ENCODE results near the gene E2F2.

DNA sequence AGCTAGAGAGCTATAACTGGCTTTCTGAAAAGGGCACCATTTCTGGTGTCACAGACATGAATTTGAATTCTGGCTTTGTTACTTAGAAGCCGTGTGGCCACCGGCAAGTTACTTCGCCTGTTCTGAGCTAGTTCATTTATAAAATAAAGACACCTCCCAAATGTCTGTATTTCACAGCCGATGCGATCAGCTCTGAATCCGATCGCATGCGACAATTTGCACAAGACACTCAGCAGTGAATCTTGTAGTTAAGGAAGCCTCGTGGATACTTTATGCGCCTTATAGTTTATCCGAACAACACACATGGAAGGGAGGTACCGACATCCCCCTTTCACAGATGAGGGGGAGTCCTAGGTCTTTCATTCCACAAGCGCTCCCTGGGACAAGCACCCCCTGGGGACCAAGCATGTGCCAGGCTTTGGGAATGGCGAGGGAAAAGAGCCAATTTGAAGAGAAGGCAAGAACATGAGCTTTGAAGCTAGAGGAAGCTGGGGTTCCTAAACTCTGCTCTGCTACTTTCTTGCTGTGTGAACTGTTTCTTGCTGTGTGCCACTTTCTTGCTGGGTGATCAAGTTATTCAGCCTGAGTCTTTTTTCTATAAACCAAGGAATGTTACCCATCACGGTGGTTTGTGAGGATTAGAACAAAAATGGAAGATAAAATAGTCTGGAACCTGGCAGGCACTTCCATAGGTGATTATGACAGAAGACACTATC lies 24.4 kb upstream of the E2F2 start:
- TF ChIP-seq ZNF2 (tag by site-specific recombination; IDR thresholded peaks at IDR 0.05) (no peak), ZNF837 (tag by site-specific recombination; IDR thresholded peaks at IDR 0.05) (no peak), ZNF239 (tag by site-specific recombination; IDR thresholded peaks at IDR 0.05) (no peak), ZIC2 (tag by site-specific recombination; IDR thresholded peaks at IDR 0.05) (no peak), ZNF623 (tag by site-specific recombination; IDR thresholded peaks at IDR 0.05) (no peak), ZNF558 (tag by site-specific recombination; IDR thresholded peaks at IDR 0.05) (no peak), ZBTB17 (tag by site-specific recombination; IDR thresholded peaks at IDR 0.05) (no peak)
- TF ChIP-seq, protein P1, sequence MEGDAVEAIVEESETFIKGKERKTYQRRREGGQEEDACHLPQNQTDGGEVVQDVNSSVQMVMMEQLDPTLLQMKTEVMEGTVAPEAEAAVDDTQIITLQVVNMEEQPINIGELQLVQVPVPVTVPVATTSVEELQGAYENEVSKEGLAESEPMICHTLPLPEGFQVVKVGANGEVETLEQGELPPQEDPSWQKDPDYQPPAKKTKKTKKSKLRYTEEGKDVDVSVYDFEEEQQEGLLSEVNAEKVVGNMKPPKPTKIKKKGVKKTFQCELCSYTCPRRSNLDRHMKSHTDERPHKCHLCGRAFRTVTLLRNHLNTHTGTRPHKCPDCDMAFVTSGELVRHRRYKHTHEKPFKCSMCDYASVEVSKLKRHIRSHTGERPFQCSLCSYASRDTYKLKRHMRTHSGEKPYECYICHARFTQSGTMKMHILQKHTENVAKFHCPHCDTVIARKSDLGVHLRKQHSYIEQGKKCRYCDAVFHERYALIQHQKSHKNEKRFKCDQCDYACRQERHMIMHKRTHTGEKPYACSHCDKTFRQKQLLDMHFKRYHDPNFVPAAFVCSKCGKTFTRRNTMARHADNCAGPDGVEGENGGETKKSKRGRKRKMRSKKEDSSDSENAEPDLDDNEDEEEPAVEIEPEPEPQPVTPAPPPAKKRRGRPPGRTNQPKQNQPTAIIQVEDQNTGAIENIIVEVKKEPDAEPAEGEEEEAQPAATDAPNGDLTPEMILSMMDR (tag by site-specific recombination; IDR thresholded peaks at IDR 0.05), result no peak; the same call in 1 of the 2 replicates
- TF ChIP-seq, protein P2, sequence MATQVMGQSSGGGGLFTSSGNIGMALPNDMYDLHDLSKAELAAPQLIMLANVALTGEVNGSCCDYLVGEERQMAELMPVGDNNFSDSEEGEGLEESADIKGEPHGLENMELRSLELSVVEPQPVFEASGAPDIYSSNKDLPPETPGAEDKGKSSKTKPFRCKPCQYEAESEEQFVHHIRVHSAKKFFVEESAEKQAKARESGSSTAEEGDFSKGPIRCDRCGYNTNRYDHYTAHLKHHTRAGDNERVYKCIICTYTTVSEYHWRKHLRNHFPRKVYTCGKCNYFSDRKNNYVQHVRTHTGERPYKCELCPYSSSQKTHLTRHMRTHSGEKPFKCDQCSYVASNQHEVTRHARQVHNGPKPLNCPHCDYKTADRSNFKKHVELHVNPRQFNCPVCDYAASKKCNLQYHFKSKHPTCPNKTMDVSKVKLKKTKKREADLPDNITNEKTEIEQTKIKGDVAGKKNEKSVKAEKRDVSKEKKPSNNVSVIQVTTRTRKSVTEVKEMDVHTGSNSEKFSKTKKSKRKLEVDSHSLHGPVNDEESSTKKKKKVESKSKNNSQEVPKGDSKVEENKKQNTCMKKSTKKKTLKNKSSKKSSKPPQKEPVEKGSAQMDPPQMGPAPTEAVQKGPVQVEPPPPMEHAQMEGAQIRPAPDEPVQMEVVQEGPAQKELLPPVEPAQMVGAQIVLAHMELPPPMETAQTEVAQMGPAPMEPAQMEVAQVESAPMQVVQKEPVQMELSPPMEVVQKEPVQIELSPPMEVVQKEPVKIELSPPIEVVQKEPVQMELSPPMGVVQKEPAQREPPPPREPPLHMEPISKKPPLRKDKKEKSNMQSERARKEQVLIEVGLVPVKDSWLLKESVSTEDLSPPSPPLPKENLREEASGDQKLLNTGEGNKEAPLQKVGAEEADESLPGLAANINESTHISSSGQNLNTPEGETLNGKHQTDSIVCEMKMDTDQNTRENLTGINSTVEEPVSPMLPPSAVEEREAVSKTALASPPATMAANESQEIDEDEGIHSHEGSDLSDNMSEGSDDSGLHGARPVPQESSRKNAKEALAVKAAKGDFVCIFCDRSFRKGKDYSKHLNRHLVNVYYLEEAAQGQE (tag by site-specific recombination; IDR thresholded peaks at IDR 0.05), result no peak
